Osteocyte (in vitro differentiated cells): ENCODE measurements around the gene CHD6. TPM values are rescaled to one million over a fixed set of nuclear protein-coding genes. Genes with fewer than 3 reads are reported as not detected.

ENCODE experiments used
- DNase-seq: peaks from one replicate; pipeline ENCODE4 v3.0.0; 2021; ENCODE audit warnings: mixed read lengths; ENCODE audit not compliant: unreplicated experiment; ENCODE audit errors: extremely low spot score
- H3K27ac Mint-ChIP-seq: one replicate; pipeline ENCODE4 v1.8.0; 2021; ENCODE audit warnings: mild to moderate bottlenecking, mixed read lengths; ENCODE audit not compliant: unreplicated experiment
- H3K27me3 Mint-ChIP-seq: one replicate; pipeline ENCODE4 v1.8.0; 2021; ENCODE audit warnings: mixed read lengths; ENCODE audit not compliant: unreplicated experiment
- H3K36me3 Mint-ChIP-seq: one replicate; pipeline ENCODE4 v1.8.0; 2021; ENCODE audit warnings: mixed read lengths; ENCODE audit not compliant: unreplicated experiment
- H3K4me1 Mint-ChIP-seq: one replicate; pipeline ENCODE4 v1.8.0; 2021; ENCODE audit warnings: mixed read lengths; ENCODE audit not compliant: unreplicated experiment
- H3K4me3 Mint-ChIP-seq: one replicate; pipeline ENCODE4 v1.8.0; 2021; ENCODE audit warnings: mild to moderate bottlenecking, moderate library complexity, mixed read lengths; ENCODE audit not compliant: unreplicated experiment
- H3K9me3 Mint-ChIP-seq: one replicate; pipeline ENCODE4 v1.8.0; 2021; ENCODE audit warnings: mixed read lengths; ENCODE audit not compliant: unreplicated experiment
- total RNA-seq: library from RNA; stranded (reverse); gene quantifications from 2 replicates; pipeline ENCODE4 v1.2.1, GENCODE V29; 2021
- TF ChIP-seq, protein P1 (sequence below): fragments of 200-600 bp; sonication (generic); IDR thresholded peaks from 2 replicates; pipeline ENCODE4 v1.5.0; 2021; ENCODE audit warnings: antibody characterized with exemption, mild to moderate bottlenecking, moderate library complexity

The CHD6 gene
- total RNA-seq, 1 donor from 2014 or later, result 51.4 TPM

DNA sequence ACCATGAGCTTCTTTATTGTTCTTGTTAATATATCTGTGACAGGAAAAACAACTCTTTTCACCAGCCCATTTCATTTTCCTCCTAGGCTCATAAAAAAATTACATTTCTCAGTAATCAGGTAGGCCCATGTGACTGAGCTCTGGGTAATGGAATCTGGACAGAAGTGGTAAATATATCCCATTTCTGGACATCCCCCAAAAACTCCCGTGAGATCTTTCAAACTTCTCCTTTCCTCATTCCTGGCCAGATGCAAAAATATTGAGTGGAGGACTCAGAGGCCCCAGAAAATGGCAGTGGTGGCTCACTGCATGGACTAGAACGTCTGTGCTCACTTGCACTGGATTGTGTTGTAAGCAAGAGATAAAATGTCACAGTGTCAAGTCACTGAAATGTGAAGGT is 3.8 kb upstream of the CHD6 start:
- Mint-ChIP-seq H3K36me3 (no peaks in the 10 kb centered on the region), H3K4me3 (no peak overlapping the region), H3K9me3 (no peaks in the 10 kb centered on the region), H3K27ac (no peak overlapping the region), H3K27me3 (peaks cover 20% of the 10 kb centered on the region), H3K4me1 (peaks cover 9% of the 10 kb centered on the region)
- no peak for DNase-seq
- TF ChIP-seq, protein P1, sequence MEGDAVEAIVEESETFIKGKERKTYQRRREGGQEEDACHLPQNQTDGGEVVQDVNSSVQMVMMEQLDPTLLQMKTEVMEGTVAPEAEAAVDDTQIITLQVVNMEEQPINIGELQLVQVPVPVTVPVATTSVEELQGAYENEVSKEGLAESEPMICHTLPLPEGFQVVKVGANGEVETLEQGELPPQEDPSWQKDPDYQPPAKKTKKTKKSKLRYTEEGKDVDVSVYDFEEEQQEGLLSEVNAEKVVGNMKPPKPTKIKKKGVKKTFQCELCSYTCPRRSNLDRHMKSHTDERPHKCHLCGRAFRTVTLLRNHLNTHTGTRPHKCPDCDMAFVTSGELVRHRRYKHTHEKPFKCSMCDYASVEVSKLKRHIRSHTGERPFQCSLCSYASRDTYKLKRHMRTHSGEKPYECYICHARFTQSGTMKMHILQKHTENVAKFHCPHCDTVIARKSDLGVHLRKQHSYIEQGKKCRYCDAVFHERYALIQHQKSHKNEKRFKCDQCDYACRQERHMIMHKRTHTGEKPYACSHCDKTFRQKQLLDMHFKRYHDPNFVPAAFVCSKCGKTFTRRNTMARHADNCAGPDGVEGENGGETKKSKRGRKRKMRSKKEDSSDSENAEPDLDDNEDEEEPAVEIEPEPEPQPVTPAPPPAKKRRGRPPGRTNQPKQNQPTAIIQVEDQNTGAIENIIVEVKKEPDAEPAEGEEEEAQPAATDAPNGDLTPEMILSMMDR, result no peak

DNA sequence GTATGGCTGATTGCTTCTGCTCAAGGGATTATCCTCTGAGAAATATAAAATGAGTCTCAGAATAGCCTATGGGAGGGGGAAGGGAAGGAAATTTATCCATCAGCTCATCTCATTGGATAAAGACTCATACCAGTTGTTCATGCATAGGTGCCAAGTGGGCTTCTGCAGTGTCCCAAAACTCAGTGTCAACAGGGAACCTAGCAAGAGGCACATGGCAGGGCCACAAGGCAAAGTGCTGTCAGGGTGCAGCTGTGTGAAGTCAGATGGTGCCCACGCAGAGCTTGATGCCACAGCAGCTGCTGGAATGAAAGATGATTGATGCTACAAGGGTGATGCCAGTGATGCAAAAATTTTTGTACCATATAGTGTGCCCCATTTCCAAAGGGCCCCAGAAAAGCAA is 3.2 kb upstream of the CHD6 start:
- no peaks in the 10 kb centered on the region for H3K36me3 Mint-ChIP-seq
- no peak overlapping the region for H3K4me3 Mint-ChIP-seq
- peaks cover 20% of the 10 kb centered on the region for H3K27me3 Mint-ChIP-seq
- no peak overlapping the region for H3K27ac Mint-ChIP-seq
- no peaks in the 10 kb centered on the region for H3K9me3 Mint-ChIP-seq
- H3K4me1 Mint-ChIP-seq, result peaks cover 15% of the 10 kb centered on the region
- DNase-seq, result no peak
- TF ChIP-seq, protein P1, result no peak

DNA sequence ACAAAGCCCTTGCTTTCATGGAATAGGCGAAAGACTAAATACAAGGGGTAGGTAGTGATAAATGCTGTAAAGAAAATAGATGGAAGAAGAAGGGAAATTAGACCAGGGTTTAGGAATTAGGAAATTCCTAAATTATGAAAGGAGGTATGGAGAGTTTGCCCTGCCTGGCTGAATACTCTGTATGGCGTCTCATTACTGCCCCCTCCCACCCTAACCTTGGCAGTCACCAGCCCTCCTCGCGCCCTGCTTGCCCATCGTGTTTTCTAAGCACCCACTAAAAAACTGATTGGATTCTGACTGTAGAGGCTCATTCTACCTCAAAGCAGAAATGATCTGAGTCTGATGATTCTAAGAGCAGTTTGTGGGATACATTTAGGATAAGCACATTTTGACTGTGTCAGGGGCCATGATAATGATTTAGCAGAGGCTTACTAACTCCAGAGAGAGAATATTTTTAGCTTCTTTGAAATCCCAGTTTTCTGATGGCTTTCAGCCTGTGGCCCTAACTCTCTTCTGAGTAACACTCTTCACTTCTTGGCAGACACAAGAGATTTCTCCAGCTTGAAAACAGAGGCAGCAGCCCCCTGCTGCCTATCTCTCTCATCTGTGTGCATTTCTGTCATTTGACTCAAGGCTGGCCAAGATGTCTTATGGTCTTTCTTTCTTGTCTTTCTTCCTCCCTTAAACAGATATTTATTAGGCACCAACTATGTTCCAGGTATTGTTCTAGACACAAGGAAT is 1.4 kb upstream of the CHD6 start:
- H3K9me3 Mint-ChIP-seq, result no peaks in the 10 kb centered on the region
- H3K36me3 Mint-ChIP-seq, result no peaks in the 10 kb centered on the region
- H3K27ac Mint-ChIP-seq, result no peak overlapping the region
- no peak for DNase-seq
- peak overlapping the region; percentile 78 for H3K4me3 Mint-ChIP-seq
- H3K27me3 Mint-ChIP-seq, result peaks cover 14% of the 10 kb centered on the region
- TF ChIP-seq, protein P1, result no peak
- H3K4me1 Mint-ChIP-seq, result peaks cover 28% of the 10 kb centered on the region

DNA sequence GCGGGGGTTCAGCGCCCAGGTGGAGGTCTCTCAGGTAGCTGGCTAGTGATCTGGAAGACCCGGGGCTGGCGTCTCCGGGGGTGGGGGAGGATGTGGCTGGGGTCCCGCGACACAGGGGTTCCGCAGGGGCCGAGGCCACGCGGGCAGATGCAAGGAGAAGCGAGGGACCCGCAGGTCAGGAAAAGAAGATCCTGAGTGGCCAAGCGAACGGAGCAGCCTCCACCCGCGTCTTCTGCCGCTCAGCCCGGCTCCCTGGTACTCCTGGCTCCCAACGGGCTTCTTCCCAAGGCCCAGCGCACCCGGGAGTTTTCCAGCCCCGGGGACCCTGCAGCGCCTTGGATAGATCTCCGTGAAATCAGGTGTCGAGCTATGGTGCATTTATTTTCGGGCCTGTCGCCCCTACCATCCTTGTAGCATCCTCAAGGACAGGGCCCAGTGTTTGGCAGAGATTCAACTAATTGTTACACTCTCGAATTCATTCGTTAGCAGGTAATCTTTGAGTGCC is 682 bp upstream of the CHD6 start:
- H3K27ac Mint-ChIP-seq, result no peak overlapping the region
- no peaks in the 10 kb centered on the region for H3K9me3 Mint-ChIP-seq
- DNase-seq, result no peak
- peak overlapping the region; percentile 78 for H3K4me3 Mint-ChIP-seq
- H3K27me3 Mint-ChIP-seq, result peaks cover 11% of the 10 kb centered on the region
- TF ChIP-seq, protein P1, result no peak
- no peaks in the 10 kb centered on the region for H3K36me3 Mint-ChIP-seq
- peaks cover 32% of the 10 kb centered on the region for H3K4me1 Mint-ChIP-seq

DNA sequence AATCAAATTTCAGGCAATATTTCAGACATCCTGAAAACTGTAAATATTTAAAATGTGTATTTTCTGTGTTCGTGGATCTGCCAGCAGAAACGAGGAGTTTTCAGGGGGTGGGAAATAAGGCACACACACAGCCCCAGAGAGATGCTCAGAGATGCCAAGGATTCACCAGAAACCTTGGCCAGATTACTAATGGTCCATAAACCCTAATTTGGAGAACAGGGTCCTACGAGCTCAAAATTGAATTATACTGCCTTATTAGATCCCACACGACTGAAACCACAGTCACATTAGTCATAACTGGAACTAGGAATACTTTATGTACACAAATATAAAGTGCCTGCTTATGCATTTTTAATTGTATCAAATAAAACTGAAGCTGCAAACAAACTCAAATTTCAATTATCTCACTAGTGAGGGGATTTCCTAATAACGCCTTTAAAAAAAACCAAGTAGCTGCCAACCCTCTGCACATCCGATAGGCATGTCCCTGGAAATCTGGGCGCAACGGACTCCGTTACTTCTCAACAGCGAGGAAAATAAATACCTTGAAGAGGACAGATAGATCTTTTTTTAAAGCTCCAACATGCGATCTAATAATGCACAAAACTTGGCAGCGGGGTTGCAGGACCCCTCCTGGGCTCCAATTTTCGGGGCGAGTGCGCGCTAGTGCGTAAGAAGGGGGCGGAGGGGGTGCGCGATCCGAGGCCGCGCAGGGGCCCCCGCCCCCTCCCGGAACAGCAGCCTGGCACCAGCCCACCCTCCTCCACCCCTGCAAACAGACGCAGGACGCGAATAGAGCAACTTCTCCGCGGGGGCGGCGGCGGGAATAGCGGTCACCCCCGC is 897 bp downstream of the CHD6 start:
- TF ChIP-seq, protein P1, result no peak
- H3K27me3 Mint-ChIP-seq, result peaks cover 8% of the 10 kb centered on the region
- peak overlapping the region; percentile 85 for H3K4me3 Mint-ChIP-seq
- DNase-seq, result no peak
- no peaks in the 10 kb centered on the region for H3K9me3 Mint-ChIP-seq
- peak overlapping the region; percentile 62 for H3K27ac Mint-ChIP-seq
- H3K36me3 Mint-ChIP-seq, result no peaks in the 10 kb centered on the region
- H3K4me1 Mint-ChIP-seq, result peaks cover 33% of the 10 kb centered on the region
